Measurements from ENCODE around the gene GNAT2. TPM values are rescaled to one million over a fixed set of nuclear protein-coding genes. Genes with fewer than 3 reads are reported as not detected.

The GNAT2 gene
- total and polyA plus RNA-seq, 3 donors from 2014 or later = 2.8 to 4.1 (median 3.0) TPM

GRCh38 chr1:109653306-109653705, 33.9 kb upstream of the GNAT2 start:
- Histone ChIP-seq H3K27me3 (no peaks in the 10 kb centered on the region), H3K4me3 (no peak overlapping the region), H3K36me3 (ENCODE audit: low read depth, missing control alignments) (no peaks in the 10 kb centered on the region), H3K27ac (peak overlapping the region in 1 of 2 donors; percentile 44), H3K4me1 (peaks cover 28% of the 10 kb centered on the region), H3K9me3 (no peaks in the 10 kb centered on the region)
- TF ChIP-seq CTCF (IDR thresholded peaks at IDR 0.05) (no peak), POLR2A (IDR thresholded peaks at IDR 0.05) (no peak)
- 42 to 46% methylated on average over 2 of the region's 2 CpGs for WGBS, 2 donors
- no peak for DNase-seq
- intact Hi-C loops (cut with DNase I; ENCODE audit: low total_unique reads) = no loop called here

- Histone ChIP-seq H3K4me1 (peaks cover 22% of the 10 kb centered on the region), H3K4me3 (no peak overlapping the region), H3K27ac (no peak overlapping the region), H3K9me3 (no peaks in the 10 kb centered on the region), H3K36me3 (ENCODE audit: low read depth, missing control alignments) (no peaks in the 10 kb centered on the region), H3K27me3 (no peaks in the 10 kb centered on the region)
- no peak for DNase-seq
- TF ChIP-seq CTCF (IDR thresholded peaks at IDR 0.05) (no peak), POLR2A (IDR thresholded peaks at IDR 0.05) (no peak)
- intact Hi-C loops (cut with DNase I; ENCODE audit: low total_unique reads) = no loop called here
- WGBS, 2 donors = 74 to 82% methylated on average over 2 of the region's 2 CpGs
Observed at GRCh38 chr1:109652402-109652801, 33.0 kb upstream of the GNAT2 start.

- no peaks in the 10 kb centered on the region for H3K27me3 ChIP-seq
- no peak overlapping the region for H3K27ac ChIP-seq
- no peak for TF ChIP-seq CTCF (IDR thresholded peaks at IDR 0.05)
- peaks cover 18% of the 10 kb centered on the region for H3K4me1 ChIP-seq
- WGBS, 2 donors = 87 to 92% methylated on average over 3 of the region's 3 CpGs
- no peak overlapping the region for H3K4me3 ChIP-seq
- no peaks in the 10 kb centered on the region for H3K9me3 ChIP-seq
- intact Hi-C loops (cut with DNase I; ENCODE audit: low total_unique reads) = no loop called here
- DNase-seq = no peak
- no peaks in the 10 kb centered on the region for H3K36me3 ChIP-seq (ENCODE audit: low read depth, missing control alignments)
Observed at GRCh38 chr1:109650609-109651008, 31.2 kb upstream of the GNAT2 start.

- intact Hi-C loops (cut with DNase I; ENCODE audit: low total_unique reads) = no loop called here
- Histone ChIP-seq H3K4me3 (peak overlapping the region in 1 of 2 donors; percentile 24), H3K27me3 (no peaks in the 10 kb centered on the region), H3K9me3 (no peaks in the 10 kb centered on the region), H3K36me3 (ENCODE audit: low read depth, missing control alignments) (no peaks in the 10 kb centered on the region), H3K27ac (peak overlapping the region; percentile 46 to 63), H3K4me1 (peaks cover 10% of the 10 kb centered on the region)
- 24 to 35% methylated on average over 4 of the region's 4 CpGs for WGBS, 2 donors
- TF ChIP-seq CTCF (IDR thresholded peaks at IDR 0.05) (peak; percentile 49 to 72 (median 50)), POLR2A (IDR thresholded peaks at IDR 0.05) (no peak)
- DNase-seq = peak; percentile 64
Observed at GRCh38 chr1:109649491-109649914, 30.1 kb upstream of the GNAT2 start.

- DNase-seq = no peak
- no peak for TF ChIP-seq CTCF (IDR thresholded peaks at IDR 0.05)
- no peak for TF ChIP-seq POLR2A (IDR thresholded peaks at IDR 0.05)
- intact Hi-C loops (cut with DNase I; ENCODE audit: low total_unique reads) = loop anchor here (5.0 kb wide), 1 partner anchor 128 kb away; no protein-coding TSS in a partner anchor
Observed at GRCh38 chr1:109644670-109645069, 25.3 kb upstream of the GNAT2 start.

More at GRCh38 chr1:109644670-109645069, 25.3 kb upstream of the GNAT2 start:
- no peaks in the 10 kb centered on the region for H3K9me3 ChIP-seq
- H3K4me3 ChIP-seq = no peak overlapping the region
- no peaks in the 10 kb centered on the region for H3K27me3 ChIP-seq
- no peak overlapping the region for H3K27ac ChIP-seq
- peaks cover 7% of the 10 kb centered on the region for H3K4me1 ChIP-seq
- no peaks in the 10 kb centered on the region for H3K36me3 ChIP-seq (ENCODE audit: low read depth, missing control alignments)
- WGBS, 2 donors = no CpG with 5 or more reads among the region's 10 CpGs
